H9 (cell line): ENCODE data around the gene SH2D2A. TPM values are rescaled to one million over a fixed set of nuclear protein-coding genes. Genes with fewer than 3 reads are reported as not detected.

ENCODE experiments used
- DNase-seq: peaks from one replicate; pipeline ENCODE4 v3.0.0-alpha.2; 2017
- H2AFZ ChIP-seq: one replicate; pipeline ENCODE4 v1.6.1; 2013; ENCODE audit warnings: mild to moderate bottlenecking, low read length, control low read depth, moderate library complexity
- H2AK5ac ChIP-seq: 2 replicates; pipeline ENCODE4 v1.6.1; 2013; ENCODE audit warnings: low read length, control low read depth, mixed read lengths; ENCODE audit not compliant: insufficient read length
- H2BK120ac ChIP-seq: one replicate; pipeline ENCODE4 v1.6.1; 2013; ENCODE audit warnings: low read depth, mild to moderate bottlenecking, low read length, control low read depth, inconsistent platforms; ENCODE audit not compliant: poor library complexity, severe bottlenecking
- H2BK12ac ChIP-seq: 2 replicates; pipeline ENCODE4 v1.6.1; 2013; ENCODE audit warnings: low read length, control low read depth, mixed read lengths, low read depth; ENCODE audit not compliant: insufficient read length
- H2BK15ac ChIP-seq: 2 replicates; pipeline ENCODE4 v1.6.1; 2013; ENCODE audit warnings: low read depth, low read length, control low read depth
- H2BK20ac ChIP-seq: one replicate; pipeline ENCODE4 v1.6.1; 2013; ENCODE audit warnings: low read depth, mild to moderate bottlenecking, low read length, control low read depth, inconsistent platforms; ENCODE audit not compliant: poor library complexity, severe bottlenecking
- H2BK5ac ChIP-seq: 2 replicates; pipeline ENCODE4 v1.6.1; 2013; ENCODE audit warnings: low read length, control low read depth, mixed read lengths; ENCODE audit not compliant: insufficient read length
- H3K14ac ChIP-seq: 2 replicates; pipeline ENCODE4 v1.6.1; 2013; ENCODE audit warnings: low read length, control low read depth; ENCODE audit not compliant: insufficient read depth
- H3K18ac ChIP-seq: 2 replicates; pipeline ENCODE4 v1.6.1; 2013; ENCODE audit warnings: low read depth, mild to moderate bottlenecking, mixed read lengths, low read length, control low read depth; ENCODE audit not compliant: insufficient read length
- H3K23ac ChIP-seq: 2 replicates; pipeline ENCODE4 v1.6.1; 2013; ENCODE audit warnings: low read length, control low read depth, mixed read lengths, low read depth; ENCODE audit not compliant: insufficient read length
- H3K23me2 ChIP-seq: 2 replicates; pipeline ENCODE4 v1.6.1; 2013; ENCODE audit warnings: low read depth, mild to moderate bottlenecking, mixed read lengths, low read length, control low read depth; ENCODE audit not compliant: insufficient read length, poor library complexity, severe bottlenecking
- H3K27ac ChIP-seq: 2 replicates; pipeline ENCODE4 v1.5.1; 2013; ENCODE audit warnings: low read length, control low read depth, mixed read lengths, low read depth; ENCODE audit not compliant: insufficient read length
- H3K27me3 ChIP-seq: 2 replicates; pipeline ENCODE4 v1.6.1; 2013; ENCODE audit warnings: low read length, control low read depth, inconsistent platforms; ENCODE audit not compliant: insufficient read depth
- H3K4ac ChIP-seq: 2 replicates; pipeline ENCODE4 v1.6.1; 2013; ENCODE audit warnings: low read depth, mild to moderate bottlenecking, control low read depth, inconsistent platforms, low read length, moderate library complexity
- H3K4me1 ChIP-seq: 2 replicates; pipeline ENCODE4 v1.6.1; 2013; ENCODE audit warnings: low read length, control low read depth, inconsistent platforms; ENCODE audit not compliant: insufficient read depth
- H3K4me2 ChIP-seq: 2 replicates; pipeline ENCODE4 v1.6.1; 2013; ENCODE audit warnings: low read length, control low read depth, mixed read lengths; ENCODE audit not compliant: insufficient read length, insufficient read depth
- H3K56ac ChIP-seq: 2 replicates; pipeline ENCODE4 v1.6.1; 2013; ENCODE audit warnings: low read depth, mild to moderate bottlenecking, mixed read lengths, low read length, control low read depth; ENCODE audit not compliant: insufficient read length
- H3K79me1 ChIP-seq: 2 replicates; pipeline ENCODE4 v1.6.1; 2013; ENCODE audit warnings: low read depth, mild to moderate bottlenecking, moderate library complexity, low read length, control low read depth, inconsistent platforms; ENCODE audit not compliant: insufficient read depth, poor library complexity, severe bottlenecking
- H3K79me2 ChIP-seq: 2 replicates; pipeline ENCODE4 v1.6.1; 2013; ENCODE audit warnings: low read length, control low read depth, inconsistent platforms; ENCODE audit not compliant: insufficient read depth
- H3K9ac ChIP-seq: 2 replicates; pipeline ENCODE4 v1.6.1; 2013; ENCODE audit warnings: low read length, control low read depth, mixed read lengths; ENCODE audit not compliant: insufficient read length; ENCODE audit errors: extremely low read depth
- H3K9me3 ChIP-seq: one replicate; pipeline ENCODE4 v1.6.1; 2013; ENCODE audit warnings: low read depth, low read length, inconsistent platforms; ENCODE audit not compliant: control insufficient read depth
- H3T11ph ChIP-seq: one replicate; pipeline ENCODE4 v1.6.1; 2013; ENCODE audit warnings: mild to moderate bottlenecking, low read length, control low read depth, inconsistent platforms
- H4K20me1 ChIP-seq: one replicate; pipeline ENCODE4 v1.6.1; 2013; ENCODE audit not compliant: control insufficient read depth, insufficient read length, insufficient read depth
- H4K5ac ChIP-seq: 2 replicates; pipeline ENCODE4 v1.6.1; 2013; ENCODE audit warnings: low read depth, mild to moderate bottlenecking, mixed read lengths, low read length, control low read depth; ENCODE audit not compliant: insufficient read length
- H4K8ac ChIP-seq: replicated peaks from 2 replicates; pipeline ENCODE4 v1.6.1; 2013; ENCODE audit warnings: low read length, control low read depth, mixed read lengths, low read depth; ENCODE audit not compliant: insufficient read length
- H4K91ac ChIP-seq: 2 replicates; pipeline ENCODE4 v1.6.1; 2013; ENCODE audit warnings: low read depth, mild to moderate bottlenecking, moderate library complexity, mixed read lengths, low read length, control low read depth; ENCODE audit not compliant: insufficient read length
- H3K27ac Mint-ChIP-seq, 3 experiments: 2 replicates in 2 of 3; 3 replicates in 1 of 3; pipeline ENCODE4 v1.8.0; 2020 to 2021; ENCODE audit warnings: mixed read lengths in 3 of 3, mild to moderate bottlenecking in 1 of 3, moderate library complexity in 1 of 3
- H3K27me3 Mint-ChIP-seq: 2 replicates; pipeline ENCODE4 v1.8.0; 2021; ENCODE audit warnings: low read depth, mild to moderate bottlenecking, moderate library complexity, mixed read lengths
- H3K36me3 Mint-ChIP-seq, 3 experiments: 2 replicates in 2 of 3; 3 replicates in 1 of 3; pipeline ENCODE4 v1.8.0; 2020 to 2021; ENCODE audit warnings: low read depth in 3 of 3, mixed read lengths in 3 of 3; ENCODE audit not compliant: insufficient read depth in 1 of 3
- H3K4me1 Mint-ChIP-seq, 2 experiments: 2 replicates each; pipeline ENCODE4 v1.8.0; 2020; ENCODE audit warnings: mixed read lengths in 2 of 2
- H3K4me3 Mint-ChIP-seq, 2 experiments: 2 replicates in 1 of 2; 3 replicates in 1 of 2; pipeline ENCODE4 v1.8.0; 2020 to 2021; ENCODE audit warnings: mild to moderate bottlenecking in 2 of 2, mixed read lengths in 2 of 2, moderate library complexity in 1 of 2
- H3K9me3 Mint-ChIP-seq, 2 experiments: 2 replicates in 1 of 2; 3 replicates in 1 of 2; pipeline ENCODE4 v1.8.0; 2020; ENCODE audit warnings: mild to moderate bottlenecking in 2 of 2, mixed read lengths in 2 of 2, moderate library complexity in 1 of 2
- WGBS: extraction: QIAGEN DNeasy Blood & Tissue Kit; methylation state at CpG from one replicate; pipeline ENCODE4 v1.1.7; 2013; ENCODE audit warnings: missing lambda C conversion rate, low lambda C conversion rate, mixed read lengths; ENCODE audit not compliant: insufficient read length; ENCODE audit errors: extremely low coverage; 5-methylcytosine and 5-hydroxymethylcytosine counted together
- total RNA-seq: library from RNA; stranded (reverse); gene quantifications from 2 replicates; pipeline ENCODE4 v1.2.1, GENCODE V29; 2021
- TF ChIP-seq, protein P1 (sequence below): fragments of 200-600 bp; sonication (generic); conservative IDR thresholded peaks from 3 replicates; pipeline ENCODE4 v1.8.0; 2021; ENCODE audit warnings: antibody characterized with exemption, mild to moderate bottlenecking

SH2D2A gene
- total RNA-seq, 1 experiment from 2014 or later: 2.0 TPM

DNA sequence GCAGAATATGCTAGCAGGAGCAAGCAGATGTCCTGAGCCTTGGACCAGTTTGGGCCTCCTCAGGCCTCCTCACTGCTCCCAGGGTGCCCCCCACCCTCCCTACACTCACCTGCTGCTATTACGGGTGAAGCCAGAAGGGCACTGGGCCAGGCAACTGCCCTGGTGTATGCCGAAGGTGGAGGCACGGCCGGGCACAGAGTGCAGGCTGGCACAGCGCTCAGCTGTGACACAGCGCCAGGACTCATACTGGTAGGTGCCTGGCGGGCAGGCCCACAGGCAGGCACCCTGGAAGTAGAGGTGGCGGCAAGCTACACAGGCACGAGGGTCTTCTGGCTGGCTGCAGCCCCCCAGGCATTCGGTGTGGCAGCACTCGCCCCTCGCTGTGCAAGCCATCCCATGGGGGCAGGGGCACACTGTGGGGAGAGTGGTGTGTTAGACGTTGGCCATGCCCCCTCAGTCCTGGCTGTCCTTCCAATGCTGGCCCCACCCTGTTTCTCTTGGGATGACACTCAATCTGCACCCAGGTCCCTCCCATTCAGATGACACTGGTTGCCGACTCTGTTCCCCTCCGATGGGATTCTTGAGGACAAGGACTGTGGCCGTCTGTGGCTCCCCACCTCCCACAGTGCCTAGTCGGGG is 35.2 kb upstream of the SH2D2A start:
- Histone ChIP-seq H4K5ac (no peak overlapping the region), H2BK12ac (no peak overlapping the region), H3K23ac (no peak overlapping the region), H3K27me3 (peaks cover 40% of the 10 kb centered on the region), H3K79me2 (no peaks in the 10 kb centered on the region), H2BK5ac (no peak overlapping the region), H3K4me1 (no peaks in the 10 kb centered on the region), H3K18ac (no peak overlapping the region), H3K79me1 (no peaks in the 10 kb centered on the region), H3K56ac (no peak overlapping the region), H3T11ph (no peak overlapping the region), H3K27ac (no peak overlapping the region), H4K20me1 (no peaks in the 10 kb centered on the region), H3K23me2 (peaks cover 3% of the 10 kb centered on the region), H3K4me2 (no peak overlapping the region), H3K4ac (no peak overlapping the region), H3K9me3 (no peaks in the 10 kb centered on the region), H2BK20ac (no peak overlapping the region), H2BK15ac (no peak overlapping the region), H4K8ac (no peak overlapping the region), H2BK120ac (no peak overlapping the region), H4K91ac (no peak overlapping the region), H2AK5ac (no peak overlapping the region), H2AFZ (no peak overlapping the region), H3K14ac (no peak overlapping the region), H3K9ac (no peak overlapping the region)
- no peaks in the 10 kb centered on the region for H3K9me3 Mint-ChIP-seq
- peaks cover 96% of the 10 kb centered on the region for H3K27me3 Mint-ChIP-seq
- TF ChIP-seq, protein P1, sequence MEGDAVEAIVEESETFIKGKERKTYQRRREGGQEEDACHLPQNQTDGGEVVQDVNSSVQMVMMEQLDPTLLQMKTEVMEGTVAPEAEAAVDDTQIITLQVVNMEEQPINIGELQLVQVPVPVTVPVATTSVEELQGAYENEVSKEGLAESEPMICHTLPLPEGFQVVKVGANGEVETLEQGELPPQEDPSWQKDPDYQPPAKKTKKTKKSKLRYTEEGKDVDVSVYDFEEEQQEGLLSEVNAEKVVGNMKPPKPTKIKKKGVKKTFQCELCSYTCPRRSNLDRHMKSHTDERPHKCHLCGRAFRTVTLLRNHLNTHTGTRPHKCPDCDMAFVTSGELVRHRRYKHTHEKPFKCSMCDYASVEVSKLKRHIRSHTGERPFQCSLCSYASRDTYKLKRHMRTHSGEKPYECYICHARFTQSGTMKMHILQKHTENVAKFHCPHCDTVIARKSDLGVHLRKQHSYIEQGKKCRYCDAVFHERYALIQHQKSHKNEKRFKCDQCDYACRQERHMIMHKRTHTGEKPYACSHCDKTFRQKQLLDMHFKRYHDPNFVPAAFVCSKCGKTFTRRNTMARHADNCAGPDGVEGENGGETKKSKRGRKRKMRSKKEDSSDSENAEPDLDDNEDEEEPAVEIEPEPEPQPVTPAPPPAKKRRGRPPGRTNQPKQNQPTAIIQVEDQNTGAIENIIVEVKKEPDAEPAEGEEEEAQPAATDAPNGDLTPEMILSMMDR: no peak
- no peak for DNase-seq
- H3K4me1 Mint-ChIP-seq: peaks cover 12 to 18% of the 10 kb centered on the region in 2 experiments
- H3K36me3 Mint-ChIP-seq: no peaks in the 10 kb centered on the region
- no CpG with 5 or more reads among the region's 17 CpGs for WGBS
- H3K4me3 Mint-ChIP-seq: no peak overlapping the region
- no peak overlapping the region for H3K27ac Mint-ChIP-seq
